Tibial artery (tissue), 4 donors: ENCODE measurements around the gene HSPBAP1.

ENCODE experiments used
- DNase-seq, 2 donors: peaks; one replicate each; pipeline ENCODE4 v3.0.0-alpha.2; 2019
- H3K27ac ChIP-seq, 2 donors: fragments of 200-600 bp; sonication (generic) in 1 of 2; 1 replicate in 1 of 2; 2 replicates in 1 of 2; pipeline ENCODE4 v1.5.1; 2018 to 2019; ENCODE audit warnings: mild to moderate bottlenecking in 1 of 2
- H3K27me3 ChIP-seq, 2 donors: fragments of 200-600 bp; sonication (generic) in 1 of 2; one replicate each; pipeline versions ENCODE4 v1.5.1 to v1.6.0; 2016 to 2019
- H3K36me3 ChIP-seq, 3 donors: fragments of 200-600 bp; sonication (generic) in 2 of 3; one replicate each; pipeline ENCODE4 v1.5.1; 2016 to 2019; ENCODE audit warnings: mild to moderate bottlenecking in 2 of 3
- H3K4me1 ChIP-seq, 4 donors: fragments of 200-600 bp; sonication (generic) in 2 of 4; 1 replicate in 3 of 4; 2 replicates in 1 of 4; pipeline ENCODE4 v1.5.1; 2016 to 2019
- H3K4me3 ChIP-seq, 2 donors: fragments of 200-600 bp; sonication (generic) in 1 of 2; 1 replicate in 1 of 2; 2 replicates in 1 of 2; pipeline ENCODE4 v1.5.1; 2018 to 2019; ENCODE audit warnings: mild to moderate bottlenecking in 2 of 2
- H3K9me3 ChIP-seq, 3 donors: fragments of 200-600 bp; sonication (generic) in 1 of 3; one replicate each; pipeline ENCODE4 v1.5.1; 2016 to 2019
- intact Hi-C: fragments of 100-400 bp; cut with DNase I; formaldehyde crosslinking; loops from one replicate; pipeline ENCODE4 v1.15.0; 2023; ENCODE audit warnings: low total_unique reads
- TF ChIP-seq, protein P1 (sequence below), 2 experiments: fragments of 200-600 bp in 1 of 2; fragments of 450-650 bp in 1 of 2; IDR thresholded peaks; one replicate each; pipeline ENCODE4 v1.5.1; 2017 to 2019; ENCODE audit warnings: antibody characterized with exemption in 2 of 2, mild to moderate bottlenecking in 1 of 2, moderate library complexity in 1 of 2

HSPBAP1 gene

DNA sequence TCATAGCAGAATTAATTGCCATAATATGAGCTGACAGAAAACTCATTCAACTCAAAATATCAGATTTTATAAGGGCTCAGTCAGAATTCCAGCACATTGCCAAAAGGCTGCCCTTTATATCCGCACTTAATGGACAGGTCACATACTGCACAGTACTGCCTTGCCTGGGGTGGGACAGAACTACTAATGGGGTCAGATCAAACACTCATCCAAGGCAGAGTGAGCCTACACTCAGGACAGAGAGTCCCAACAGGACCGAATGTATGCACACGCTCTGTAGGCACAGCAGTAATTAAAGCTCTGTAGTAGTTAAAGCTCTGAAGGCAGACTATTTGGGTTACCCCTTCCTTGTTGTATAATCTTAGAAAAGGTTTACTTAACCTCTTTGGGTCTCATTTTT lies 27.2 kb downstream of the HSPBAP1 start:
- Histone ChIP-seq H3K4me1 (no peaks in the 10 kb centered on the region), H3K4me3 (no peak overlapping the region), H3K9me3 (no peaks in the 10 kb centered on the region), H3K36me3 (peaks cover 8 to 21% (median 12%) of the 10 kb centered on the region in 3 donors), H3K27ac (no peak overlapping the region), H3K27me3 (no peaks in the 10 kb centered on the region)
- TF ChIP-seq, protein P1, sequence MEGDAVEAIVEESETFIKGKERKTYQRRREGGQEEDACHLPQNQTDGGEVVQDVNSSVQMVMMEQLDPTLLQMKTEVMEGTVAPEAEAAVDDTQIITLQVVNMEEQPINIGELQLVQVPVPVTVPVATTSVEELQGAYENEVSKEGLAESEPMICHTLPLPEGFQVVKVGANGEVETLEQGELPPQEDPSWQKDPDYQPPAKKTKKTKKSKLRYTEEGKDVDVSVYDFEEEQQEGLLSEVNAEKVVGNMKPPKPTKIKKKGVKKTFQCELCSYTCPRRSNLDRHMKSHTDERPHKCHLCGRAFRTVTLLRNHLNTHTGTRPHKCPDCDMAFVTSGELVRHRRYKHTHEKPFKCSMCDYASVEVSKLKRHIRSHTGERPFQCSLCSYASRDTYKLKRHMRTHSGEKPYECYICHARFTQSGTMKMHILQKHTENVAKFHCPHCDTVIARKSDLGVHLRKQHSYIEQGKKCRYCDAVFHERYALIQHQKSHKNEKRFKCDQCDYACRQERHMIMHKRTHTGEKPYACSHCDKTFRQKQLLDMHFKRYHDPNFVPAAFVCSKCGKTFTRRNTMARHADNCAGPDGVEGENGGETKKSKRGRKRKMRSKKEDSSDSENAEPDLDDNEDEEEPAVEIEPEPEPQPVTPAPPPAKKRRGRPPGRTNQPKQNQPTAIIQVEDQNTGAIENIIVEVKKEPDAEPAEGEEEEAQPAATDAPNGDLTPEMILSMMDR (IDR thresholded peaks at IDR 0.05) = no peak
- no peak for DNase-seq
- intact Hi-C loops = no loop called here

DNA sequence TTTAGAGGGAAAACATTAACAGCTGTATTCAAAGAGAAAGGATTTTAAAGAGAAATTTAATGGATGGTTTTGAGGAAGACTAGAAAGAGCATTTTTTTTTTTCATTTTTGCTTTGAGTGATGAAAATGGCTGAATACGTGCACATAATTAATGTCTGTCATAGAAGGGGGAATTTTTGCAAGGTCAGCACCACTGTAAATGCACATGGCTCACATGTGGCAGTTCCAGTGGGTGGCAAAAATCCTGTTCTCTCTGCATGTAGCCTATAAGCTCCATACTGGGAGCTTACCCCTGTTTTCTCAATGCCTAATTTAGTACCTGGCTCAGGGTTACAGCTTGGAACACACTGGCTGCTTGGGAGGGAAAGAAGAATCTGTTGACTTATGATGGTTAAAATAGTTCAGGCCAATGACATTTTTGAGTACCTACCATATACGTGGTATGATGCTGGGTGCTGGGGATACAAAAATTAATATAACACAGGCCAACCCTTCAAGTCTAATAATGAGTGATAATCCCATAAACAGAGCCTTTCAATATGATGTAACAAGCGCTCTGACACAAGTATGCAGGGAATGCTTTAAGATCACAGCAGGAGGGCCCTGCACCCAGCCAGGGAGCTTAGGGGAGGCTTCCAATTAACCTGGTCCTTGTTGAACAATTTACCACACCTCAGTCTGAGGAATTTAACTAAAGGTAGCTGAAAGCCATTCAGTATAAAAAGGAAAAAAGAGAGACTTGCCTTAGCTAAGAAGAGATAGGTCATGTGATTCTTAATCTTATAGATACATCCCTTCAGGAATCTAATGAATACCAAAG lies 33.0 kb downstream of the HSPBAP1 start:
- Histone ChIP-seq H3K9me3 (no peaks in the 10 kb centered on the region), H3K36me3 (peaks cover 0 to 12% (median 0%) of the 10 kb centered on the region in 3 donors), H3K27ac (no peak overlapping the region), H3K27me3 (no peaks in the 10 kb centered on the region), H3K4me1 (no peaks in the 10 kb centered on the region), H3K4me3 (no peak overlapping the region)
- no peak for DNase-seq
- intact Hi-C loops = no loop called here
- TF ChIP-seq, protein P1 (IDR thresholded peaks at IDR 0.05) = no peak

DNA sequence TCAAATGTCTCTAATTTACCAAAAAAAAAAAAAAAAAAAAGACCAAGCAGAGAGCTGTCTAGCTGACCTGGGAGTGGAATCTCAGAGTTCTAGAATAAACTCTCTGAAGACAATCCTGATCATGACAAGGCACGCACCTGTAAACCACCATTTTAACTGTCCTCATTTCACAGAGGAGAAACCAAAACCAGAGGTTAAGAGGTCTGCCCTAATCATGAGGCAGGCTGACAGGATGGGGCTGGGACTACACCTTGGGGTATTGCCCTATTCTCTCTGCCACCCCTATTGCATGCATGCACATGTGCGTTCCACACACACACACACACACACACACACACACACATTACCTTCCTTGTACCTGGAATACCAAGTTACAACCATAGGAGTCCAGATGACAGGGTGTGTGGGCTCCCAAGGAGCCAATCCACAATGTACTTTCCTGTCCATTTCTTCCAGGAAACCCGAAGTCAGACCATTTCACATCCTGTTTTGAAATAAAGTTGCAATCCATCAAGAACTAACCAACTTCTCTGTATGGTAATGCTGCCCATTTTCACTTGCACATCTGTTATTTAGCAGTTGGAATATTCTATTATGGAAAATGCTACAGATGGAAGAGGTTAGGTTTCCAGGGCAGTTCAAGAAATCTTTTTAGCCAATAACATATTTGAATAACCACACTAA lies 34.6 kb downstream of the HSPBAP1 start:
- Histone ChIP-seq H3K27me3 (no peaks in the 10 kb centered on the region), H3K36me3 (peaks cover 7 to 23% (median 11%) of the 10 kb centered on the region in 3 donors), H3K4me3 (no peak overlapping the region), H3K4me1 (no peaks in the 10 kb centered on the region), H3K27ac (no peak overlapping the region), H3K9me3 (no peaks in the 10 kb centered on the region)
- intact Hi-C loops = no loop called here
- TF ChIP-seq, protein P1 (IDR thresholded peaks at IDR 0.05) = no peak
- no peak for DNase-seq

DNA sequence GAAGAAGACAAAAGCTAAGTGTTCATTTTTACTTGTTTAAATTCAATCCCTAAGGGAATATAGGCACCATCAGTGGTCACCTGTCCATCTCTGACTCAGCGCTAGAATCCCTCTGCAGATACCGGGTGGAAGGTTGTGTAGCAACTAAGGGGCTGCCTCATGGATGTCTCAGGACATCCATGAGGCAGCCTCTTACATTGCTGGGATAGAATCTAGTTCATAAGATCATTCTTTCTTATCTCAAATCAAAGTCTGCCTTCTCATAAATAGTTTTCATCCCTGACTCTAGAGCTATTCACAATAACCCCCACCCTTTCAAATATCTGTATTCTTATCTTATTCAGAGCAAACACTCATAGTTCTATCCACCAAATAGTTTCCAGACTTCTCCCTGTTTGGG lies 38.1 kb downstream of the HSPBAP1 start:
- Histone ChIP-seq H3K27ac (no peak overlapping the region), H3K4me1 (no peaks in the 10 kb centered on the region), H3K4me3 (no peak overlapping the region), H3K9me3 (no peaks in the 10 kb centered on the region), H3K27me3 (no peaks in the 10 kb centered on the region), H3K36me3 (peaks cover 22 to 42% (median 25%) of the 10 kb centered on the region in 3 donors)
- TF ChIP-seq, protein P1 (IDR thresholded peaks at IDR 0.05) = no peak
- no peak for DNase-seq
- intact Hi-C loops = no loop called here

DNA sequence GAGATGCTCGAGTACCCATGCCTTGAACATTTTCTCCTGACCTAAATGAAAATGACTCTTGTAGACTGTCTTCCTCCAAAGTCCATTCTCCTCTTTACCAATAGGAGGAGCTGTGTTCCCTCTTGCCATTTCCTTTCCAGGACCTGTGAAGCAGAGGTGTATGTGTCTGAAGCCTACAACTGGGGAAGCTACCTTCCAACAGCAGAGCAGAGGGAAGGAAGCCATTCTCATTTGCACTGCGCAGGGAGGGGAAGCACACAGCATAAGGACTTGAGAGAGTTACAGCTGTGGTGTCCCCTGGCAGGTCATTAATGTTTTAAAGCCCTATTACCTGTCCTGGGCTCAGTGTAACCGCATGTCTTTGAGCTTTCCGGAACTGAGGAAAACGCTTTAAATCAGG lies 38.7 kb downstream of the HSPBAP1 start:
- DNase-seq = no peak
- H3K9me3 ChIP-seq = no peaks in the 10 kb centered on the region
- H3K36me3 ChIP-seq = peaks cover 25 to 42% (median 28%) of the 10 kb centered on the region in 3 donors
- H3K27me3 ChIP-seq = no peaks in the 10 kb centered on the region
- TF ChIP-seq, protein P1 (IDR thresholded peaks at IDR 0.05) = peak; percentile 36 to 53
- no peaks in the 10 kb centered on the region for H3K4me1 ChIP-seq
- H3K27ac ChIP-seq = no peak overlapping the region
- no peak overlapping the region for H3K4me3 ChIP-seq
- intact Hi-C loops = no loop called here
